HepG2 (cell line): ENCODE measurements around the gene SLA2. TPM values are rescaled to one million over a fixed set of nuclear protein-coding genes. Genes with fewer than 3 reads are reported as not detected.

Experiments
- ADNP ChIP-seq: sonication (generic); formaldehyde crosslinking; IDR thresholded peaks from 2 replicates; pipeline ENCODE4 v1.4.0; 2020; ENCODE audit warnings: missing genetic modification reagents
- AHR ChIP-seq: IDR thresholded peaks from 2 replicates; pipeline ENCODE4 v1.6.1; 2018; ENCODE audit warnings: missing genetic modification reagents, missing compliant biosample characterization
- CCDC6 ChIP-seq: sonication (generic); formaldehyde crosslinking; IDR thresholded peaks from 2 replicates; pipeline ENCODE4 v1.8.1; 2022; ENCODE audit warnings: mild to moderate bottlenecking, missing genetic modification reagents, moderate library complexity
- CEBPB ChIP-seq: IDR thresholded peaks from 2 replicates; pipeline ENCODE4 v1.6.1; 2011; ENCODE audit warnings: low read depth, low read length, improper control_type of control experiment, borderline replicate concordance
- ELF4 ChIP-seq: sonication (generic); formaldehyde crosslinking; IDR thresholded peaks from 2 replicates; pipeline ENCODE4 v1.5.0; 2020; ENCODE audit warnings: missing genetic modification reagents, mild to moderate bottlenecking, moderate library complexity, borderline replicate concordance
- HDAC2 ChIP-seq: sonication (generic); formaldehyde crosslinking; IDR thresholded peaks from 2 replicates; pipeline ENCODE4 v1.4.0; 2020; ENCODE audit warnings: missing genetic modification reagents
- HIVEP1 ChIP-seq: sonication (generic); formaldehyde crosslinking; IDR thresholded peaks from 2 replicates; pipeline ENCODE4 v1.4.0; 2020; ENCODE audit warnings: mild to moderate bottlenecking, missing genetic modification reagents
- HNF1A ChIP-seq, 2 experiments: sonication (generic) in 1 of 2; formaldehyde crosslinking in 1 of 2; IDR thresholded peaks; 2 replicates each; pipeline versions ENCODE4 v1.4.0 to v1.6.1; 2016 to 2020; ENCODE audit warnings: borderline replicate concordance in 1 of 2, low read depth in 1 of 2, mild to moderate bottlenecking in 1 of 2, missing genetic modification reagents in 1 of 2
- MED13 ChIP-seq: sonication (generic); formaldehyde crosslinking; IDR thresholded peaks from 2 replicates; pipeline ENCODE4 v1.5.0; 2020; ENCODE audit warnings: missing genetic modification reagents
- MEIS2 ChIP-seq: sonication (generic); formaldehyde crosslinking; IDR thresholded peaks from 2 replicates; pipeline ENCODE4 v1.9.0; 2021; ENCODE audit warnings: mild to moderate bottlenecking, missing genetic modification reagents
- NCOA1 ChIP-seq: sonication (generic); formaldehyde crosslinking; IDR thresholded peaks from 2 replicates; pipeline ENCODE4 v1.9.0; 2021; ENCODE audit warnings: missing genetic modification reagents
- RBFOX2 ChIP-seq: fragments of 200-400 bp; formaldehyde crosslinking; IDR thresholded peaks from 2 replicates; pipeline ENCODE4 v1.6.1; 2017; ENCODE audit warnings: low read depth, mild to moderate bottlenecking, low read length
- RBM39 ChIP-seq: fragments of 200-400 bp; formaldehyde crosslinking; IDR thresholded peaks from one replicate; pipeline ENCODE4 v1.6.1; 2018; ENCODE audit warnings: antibody characterized with exemption, mild to moderate bottlenecking, low read depth, low read length; ENCODE audit not compliant: poor library complexity, severe bottlenecking
- TARDBP ChIP-seq: sonication (generic); formaldehyde crosslinking; IDR thresholded peaks from 2 replicates; pipeline ENCODE4 v1.8.0; 2022; ENCODE audit warnings: mild to moderate bottlenecking, missing genetic modification reagents
- THAP8 ChIP-seq: sonication (generic); formaldehyde crosslinking; IDR thresholded peaks from 2 replicates; pipeline ENCODE4 v1.5.1; 2020; ENCODE audit warnings: missing genetic modification reagents, mild to moderate bottlenecking, borderline replicate concordance
- U2AF2 ChIP-seq: fragments of 200-400 bp; formaldehyde crosslinking; IDR thresholded peaks from 2 replicates; pipeline ENCODE4 v1.6.1; 2017; ENCODE audit warnings: low read depth, mild to moderate bottlenecking, low read length
- XRCC5 ChIP-seq: fragments of 200-400 bp; formaldehyde crosslinking; optimal IDR thresholded peaks from 2 replicates; pipeline ENCODE3; 2017; ENCODE audit warnings: mild to moderate bottlenecking, low read length
- ZNF549 ChIP-seq: sonication (generic); formaldehyde crosslinking; IDR thresholded peaks from 2 replicates; pipeline ENCODE4 v1.5.0; 2020; ENCODE audit warnings: missing genetic modification reagents
- ZNF562 ChIP-seq: sonication (generic); formaldehyde crosslinking; IDR thresholded peaks from 2 replicates; pipeline ENCODE4 v1.8.0; 2022; ENCODE audit warnings: missing genetic modification reagents, borderline replicate concordance
- polyA plus RNA-seq, 8 experiments: library from polyadenylated mRNA; depleted of rRNA in 3 of 8; stranded (reverse) in 7 of 8; unstranded in 1 of 8; fragments of >200 nt; fragmentation: Illumina TruSeq in 4 of 8; extraction: Trizol in 4 of 8; gene quantifications; 2 replicates each; pipeline versions ENCODE4 v1.2.1 to v1.2.3, GENCODE V29; 2011 to 2016; ENCODE audit warnings: low read depth in 4 of 8, missing spikeins in 1 of 8, mixed read lengths in 1 of 8; ENCODE audit not compliant: insufficient read depth in 1 of 8
- total RNA-seq, 5 experiments: library from RNA; depleted of rRNA; stranded (reverse); fragments of >200 nt; fragmentation: Illumina TruSeq; extraction: Trizol; gene quantifications; 2 replicates each; pipeline ENCODE4 v1.2.3, GENCODE V29; 2016; ENCODE audit warnings: low read depth in 1 of 5

SLA2 gene
- total and polyA plus RNA-seq, 2 of the 13 experiments (the other 11 are each of a cell fraction or from before 2014, with no cell fraction given): 1.6 to 3.6 TPM

- no peak for TF ChIP-seq NCOA1
- no peak for TF ChIP-seq THAP8
- TF ChIP-seq ZNF562 (CRISPR knock-in tag): no peak
- TF ChIP-seq CEBPB: no peak
- no peak for TF ChIP-seq RBM39
- TF ChIP-seq XRCC5: peak; percentile 33
- TF ChIP-seq CCDC6 (CRISPR knock-in tag): no peak
- TF ChIP-seq TARDBP (CRISPR knock-in tag): 0 out of 2 replicates have a peak, but pooled peaks have one; percentile 33
- 0 out of 2 replicates have a peak, but pooled peaks have one; percentile 42 for TF ChIP-seq HIVEP1 (CRISPR knock-in tag)
- TF ChIP-seq ADNP: no peak
- TF ChIP-seq MEIS2 (CRISPR knock-in tag): no peak
- 0 out of 2 replicates have a peak, but pooled peaks have one; percentile 33 for TF ChIP-seq AHR (CRISPR knock-in tag)
- no peak for TF ChIP-seq MED13 (CRISPR knock-in tag)
- no peak for TF ChIP-seq ZNF549 (CRISPR knock-in tag)
- TF ChIP-seq U2AF2: no peak
- TF ChIP-seq HDAC2 (CRISPR knock-in tag): peak; percentile 66; the same call in 1 of the 2 replicates
- no peak for TF ChIP-seq HNF1A (IDR thresholded peaks at IDR 0.05; ENCODE audit: low read depth)
- no peak for TF ChIP-seq HNF1A (CRISPR knock-in tag; IDR thresholded peaks at IDR 0.05; ENCODE audit: borderline replicate concordance)
- no peak for TF ChIP-seq ELF4
- TF ChIP-seq RBFOX2: no peak
Observed at GRCh38 chr20:36624068-36624943, 21.7 kb downstream of the SLA2 start (continued).
